ENCODE measurements around the gene TCF7L1. TPM values are rescaled to one million over a fixed set of nuclear protein-coding genes. Genes with fewer than 3 reads are reported as not detected.

Gene TCF7L1
- total and polyA plus RNA-seq, 2 experiments from 2014 or later = 0.65 to 1.8 TPM

GRCh38 chr2:85184990-85185389, 51.8 kb downstream of the TCF7L1 start:
- in situ Hi-C loops (cut with MboI) = no loop called here
- Histone ChIP-seq H3K9ac (no peak overlapping the region), H3K4me1 (ENCODE audit: insufficient read depth) (peaks cover 29% of the 10 kb centered on the region), H3K4me3 (no peak overlapping the region), H3K9me2 (ENCODE audit: insufficient read depth) (no peaks in the 10 kb centered on the region), H3F3A (ENCODE audit: insufficient read depth) (peaks cover 20% of the 10 kb centered on the region), H4K20me1 (ENCODE audit: insufficient read depth) (no peaks in the 10 kb centered on the region), H3K27ac (no peak overlapping the region), H3K79me2 (ENCODE audit: insufficient read depth) (peaks cover 7% of the 10 kb centered on the region; the same call in 1 of the 2 replicates), H2AFZ (no peak overlapping the region), H3K27me3 (replicated peaks; ENCODE audit: insufficient read depth) (no peaks in the 10 kb centered on the region), H3K36me3 (ENCODE audit: low read depth) (no peaks in the 10 kb centered on the region), H3K4me2 (ENCODE audit: unreplicated experiment) (no peak overlapping the region), H3K9me3 (ENCODE audit: low read depth) (no peaks in the 10 kb centered on the region)
- DNase-seq = no peak
- TF ChIP-seq EZH2 (IDR thresholded peaks at IDR 0.05; ENCODE audit: insufficient read depth, poor library complexity, severe bottlenecking) = no peak
- no peak for TF ChIP-seq EZH2phosphoT487 (IDR thresholded peaks at IDR 0.05; ENCODE audit: insufficient read depth, low read depth)
- 83 to 84% methylated on average over 6 of the region's 6 CpGs for WGBS, 2 experiments (ENCODE audit: low coverage in 1 of 2, low lambda C conversion rate in 2 of 2, missing lambda C conversion rate in 2 of 2)

- Histone ChIP-seq H2AFZ (no peak overlapping the region), H3K36me3 (ENCODE audit: low read depth) (no peaks in the 10 kb centered on the region), H3K4me2 (ENCODE audit: unreplicated experiment) (no peak overlapping the region), H3K27ac (no peak overlapping the region), H3K9me2 (ENCODE audit: insufficient read depth) (no peaks in the 10 kb centered on the region), H3K4me1 (ENCODE audit: insufficient read depth) (peaks cover 29% of the 10 kb centered on the region), H3K27me3 (replicated peaks; ENCODE audit: insufficient read depth) (no peaks in the 10 kb centered on the region), H3K9ac (no peak overlapping the region), H3K9me3 (ENCODE audit: low read depth) (no peaks in the 10 kb centered on the region), H4K20me1 (ENCODE audit: insufficient read depth) (no peaks in the 10 kb centered on the region), H3K79me2 (ENCODE audit: insufficient read depth) (peaks cover 4% of the 10 kb centered on the region; the same call in 1 of the 2 replicates), H3K4me3 (no peak overlapping the region), H3F3A (ENCODE audit: insufficient read depth) (peaks cover 20% of the 10 kb centered on the region)
- in situ Hi-C loops (cut with MboI) = no loop called here
- TF ChIP-seq EZH2phosphoT487 (IDR thresholded peaks at IDR 0.05; ENCODE audit: insufficient read depth, low read depth) (no peak), EZH2 (IDR thresholded peaks at IDR 0.05; ENCODE audit: insufficient read depth, poor library complexity, severe bottlenecking) (no peak)
- DNase-seq = no peak
- 88 to 93% methylated on average over 7 of the region's 7 CpGs for WGBS, 2 experiments (ENCODE audit: low coverage in 1 of 2, low lambda C conversion rate in 2 of 2, missing lambda C conversion rate in 2 of 2)
Measured at GRCh38 chr2:85185431-85185940, 52.3 kb downstream of the TCF7L1 start.

GRCh38 chr2:85187069-85187468, 53.9 kb downstream of the TCF7L1 start:
- Histone ChIP-seq H3K27ac (no peak overlapping the region), H2AFZ (no peak overlapping the region), H3F3A (ENCODE audit: insufficient read depth) (peaks cover 20% of the 10 kb centered on the region), H3K79me2 (ENCODE audit: insufficient read depth) (no peaks in the 10 kb centered on the region), H3K27me3 (replicated peaks; ENCODE audit: insufficient read depth) (no peaks in the 10 kb centered on the region), H3K4me1 (ENCODE audit: insufficient read depth) (peaks cover 29% of the 10 kb centered on the region), H3K36me3 (ENCODE audit: low read depth) (no peaks in the 10 kb centered on the region), H3K4me2 (ENCODE audit: unreplicated experiment) (no peak overlapping the region), H3K9me2 (ENCODE audit: insufficient read depth) (no peaks in the 10 kb centered on the region), H3K9me3 (ENCODE audit: low read depth) (no peaks in the 10 kb centered on the region), H3K4me3 (no peak overlapping the region), H3K9ac (no peak overlapping the region), H4K20me1 (ENCODE audit: insufficient read depth) (no peaks in the 10 kb centered on the region)
- no peak for DNase-seq
- no peak for TF ChIP-seq EZH2 (IDR thresholded peaks at IDR 0.05; ENCODE audit: insufficient read depth, poor library complexity, severe bottlenecking)
- 65 to 78% methylated on average over 2 of the region's 2 CpGs for WGBS, 2 experiments (ENCODE audit: low coverage in 1 of 2, low lambda C conversion rate in 2 of 2, missing lambda C conversion rate in 2 of 2)
- in situ Hi-C loops (cut with MboI) = no loop called here

GRCh38 chr2:85188852-85189251, 55.7 kb downstream of the TCF7L1 start:
- Histone ChIP-seq H3K9me3 (ENCODE audit: low read depth) (no peaks in the 10 kb centered on the region), H4K20me1 (ENCODE audit: insufficient read depth) (no peaks in the 10 kb centered on the region)

More at GRCh38 chr2:85188852-85189251, 55.7 kb downstream of the TCF7L1 start:
- Histone ChIP-seq H3F3A (ENCODE audit: insufficient read depth) (peaks cover 12% of the 10 kb centered on the region; the same call in 1 of the 2 replicates), H3K27ac (no peak overlapping the region), H3K4me2 (ENCODE audit: unreplicated experiment) (peak overlapping the region; percentile 1), H3K9me2 (ENCODE audit: insufficient read depth) (no peaks in the 10 kb centered on the region), H3K4me3 (no peak overlapping the region), H2AFZ (no peak overlapping the region), H3K79me2 (ENCODE audit: insufficient read depth) (no peaks in the 10 kb centered on the region), H3K4me1 (ENCODE audit: insufficient read depth) (peaks cover 16% of the 10 kb centered on the region), H3K36me3 (ENCODE audit: low read depth) (no peaks in the 10 kb centered on the region), H3K27me3 (replicated peaks; ENCODE audit: insufficient read depth) (no peaks in the 10 kb centered on the region), H3K9ac (no peak overlapping the region)
- TF ChIP-seq EZH2phosphoT487 (IDR thresholded peaks at IDR 0.05; ENCODE audit: insufficient read depth, low read depth) = no peak
- TF ChIP-seq EZH2 (IDR thresholded peaks at IDR 0.05; ENCODE audit: insufficient read depth, poor library complexity, severe bottlenecking) = no peak
- WGBS, 2 experiments (ENCODE audit: low coverage in 1 of 2, low lambda C conversion rate in 2 of 2, missing lambda C conversion rate in 2 of 2) = 7% methylated on average over 5 of the region's 5 CpGs
- peak; percentile 19 for DNase-seq
- in situ Hi-C loops (cut with MboI) = no loop called here

All from GM23248 (cell line).